K562 (cell line): ENCODE data around the gene CPA4. TPM values are rescaled to one million over a fixed set of nuclear protein-coding genes. Genes with fewer than 3 reads are reported as not detected.

Experiments used
- CBX3 ChIP-seq, 2 experiments: IDR thresholded peaks; 1 replicate in 1 of 2; 2 replicates in 1 of 2; pipeline ENCODE4 v1.6.1; 2012; ENCODE audit warnings: inconsistent platforms in 2 of 2, low read length in 2 of 2, borderline replicate concordance in 1 of 2, control low read depth in 1 of 2
- EHMT2 ChIP-seq: fragments of 450-650 bp; IDR thresholded peaks from 2 replicates; pipeline ENCODE4 v1.6.1; 2018; ENCODE audit warnings: antibody characterized with exemption
- PHF20 ChIP-seq: fragments of 450-650 bp; IDR thresholded peaks from 2 replicates; pipeline ENCODE4 v1.6.1; 2018; ENCODE audit not compliant: partially characterized antibody
- ZNF551 ChIP-seq: fragments of 250-450 bp; sonication (Bioruptor Pico); IDR thresholded peaks from 2 replicates; pipeline ENCODE4 v1.5.0; 2021; ENCODE audit warnings: mild to moderate bottlenecking, moderate library complexity
- polyA plus RNA-seq, 8 experiments: library from polyadenylated mRNA; depleted of rRNA in 4 of 8; stranded (reverse) in 5 of 8; unstranded in 3 of 8; fragments of >200 nt; fragmentation: Nextera tagmentation in 2 of 8; fragmentation: Illumina TruSeq in 1 of 8; extraction: Ambion mirVana in 2 of 8; extraction: Trizol in 1 of 8; gene quantifications; 2 replicates each; pipeline versions ENCODE4 v1.2.1 to v1.2.3, GENCODE V29; 2011 to 2014; ENCODE audit warnings: inconsistent platforms in 1 of 8, missing spikeins in 1 of 8
- total RNA-seq, 7 experiments: library from RNA; depleted of rRNA in 6 of 7; stranded (reverse); fragments of >200 nt in 6 of 7; fragmentation: Illumina TruSeq in 2 of 7; extraction: Trizol in 2 of 7; gene quantifications; 2 replicates each; pipeline versions ENCODE4 v1.2.1 to v1.2.3, GENCODE V29; 2011 to 2021; ENCODE audit warnings: low replicate concordance in 1 of 7
- TF ChIP-seq, protein P1 (sequence below), 2 experiments: fragments of 450-650 bp; IDR thresholded peaks; 2 replicates each; pipeline ENCODE4 v1.6.1; 2016; ENCODE audit warnings: mild to moderate bottlenecking in 2 of 2, borderline replicate concordance in 1 of 2, low read depth in 1 of 2, moderate library complexity in 1 of 2
- TF ChIP-seq, protein P2 (sequence below): sonication (generic); formaldehyde crosslinking; IDR thresholded peaks from 2 replicates; pipeline ENCODE4 v1.8.0; 2022; ENCODE audit warnings: missing genetic modification reagents, mild to moderate bottlenecking, moderate library complexity, borderline replicate concordance

CPA4 gene
- total and polyA plus RNA-seq, 9 of the 15 experiments (the other 6 are each of a cell fraction or from before 2014, with no cell fraction given) = not detected

DNA sequence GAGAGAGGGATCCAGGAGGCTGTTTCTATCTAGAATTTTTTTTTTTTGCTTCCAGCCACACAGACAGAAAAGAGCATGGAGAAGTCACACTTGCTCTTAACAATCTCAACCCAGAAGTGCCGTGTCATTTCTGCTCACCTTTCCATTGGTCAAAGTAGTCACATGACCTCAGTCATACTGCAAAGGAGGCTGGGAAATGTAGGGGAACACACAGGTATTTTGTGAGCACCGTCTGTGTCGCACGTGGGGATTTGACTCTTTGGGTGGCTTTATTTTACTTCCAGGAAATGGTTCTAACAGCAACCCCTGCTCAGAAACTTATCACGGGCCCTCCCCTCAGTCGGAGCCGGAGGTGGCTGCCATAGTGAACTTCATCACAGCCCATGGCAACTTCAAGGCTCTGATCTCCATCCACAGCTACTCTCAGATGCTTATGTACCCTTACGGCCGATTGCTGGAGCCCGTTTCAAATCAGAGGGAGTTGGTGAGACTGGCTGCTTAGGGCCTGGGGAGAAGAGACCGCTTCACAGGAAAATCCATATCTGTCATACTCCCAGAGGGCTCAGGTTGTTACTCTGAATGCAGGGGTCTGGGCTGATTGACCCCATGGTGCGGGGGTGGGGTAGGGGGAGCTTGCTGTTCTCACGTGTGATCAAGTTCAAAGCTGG lies 74.3 kb downstream of the CPA4 start (continued):
- TF ChIP-seq, protein P1, sequence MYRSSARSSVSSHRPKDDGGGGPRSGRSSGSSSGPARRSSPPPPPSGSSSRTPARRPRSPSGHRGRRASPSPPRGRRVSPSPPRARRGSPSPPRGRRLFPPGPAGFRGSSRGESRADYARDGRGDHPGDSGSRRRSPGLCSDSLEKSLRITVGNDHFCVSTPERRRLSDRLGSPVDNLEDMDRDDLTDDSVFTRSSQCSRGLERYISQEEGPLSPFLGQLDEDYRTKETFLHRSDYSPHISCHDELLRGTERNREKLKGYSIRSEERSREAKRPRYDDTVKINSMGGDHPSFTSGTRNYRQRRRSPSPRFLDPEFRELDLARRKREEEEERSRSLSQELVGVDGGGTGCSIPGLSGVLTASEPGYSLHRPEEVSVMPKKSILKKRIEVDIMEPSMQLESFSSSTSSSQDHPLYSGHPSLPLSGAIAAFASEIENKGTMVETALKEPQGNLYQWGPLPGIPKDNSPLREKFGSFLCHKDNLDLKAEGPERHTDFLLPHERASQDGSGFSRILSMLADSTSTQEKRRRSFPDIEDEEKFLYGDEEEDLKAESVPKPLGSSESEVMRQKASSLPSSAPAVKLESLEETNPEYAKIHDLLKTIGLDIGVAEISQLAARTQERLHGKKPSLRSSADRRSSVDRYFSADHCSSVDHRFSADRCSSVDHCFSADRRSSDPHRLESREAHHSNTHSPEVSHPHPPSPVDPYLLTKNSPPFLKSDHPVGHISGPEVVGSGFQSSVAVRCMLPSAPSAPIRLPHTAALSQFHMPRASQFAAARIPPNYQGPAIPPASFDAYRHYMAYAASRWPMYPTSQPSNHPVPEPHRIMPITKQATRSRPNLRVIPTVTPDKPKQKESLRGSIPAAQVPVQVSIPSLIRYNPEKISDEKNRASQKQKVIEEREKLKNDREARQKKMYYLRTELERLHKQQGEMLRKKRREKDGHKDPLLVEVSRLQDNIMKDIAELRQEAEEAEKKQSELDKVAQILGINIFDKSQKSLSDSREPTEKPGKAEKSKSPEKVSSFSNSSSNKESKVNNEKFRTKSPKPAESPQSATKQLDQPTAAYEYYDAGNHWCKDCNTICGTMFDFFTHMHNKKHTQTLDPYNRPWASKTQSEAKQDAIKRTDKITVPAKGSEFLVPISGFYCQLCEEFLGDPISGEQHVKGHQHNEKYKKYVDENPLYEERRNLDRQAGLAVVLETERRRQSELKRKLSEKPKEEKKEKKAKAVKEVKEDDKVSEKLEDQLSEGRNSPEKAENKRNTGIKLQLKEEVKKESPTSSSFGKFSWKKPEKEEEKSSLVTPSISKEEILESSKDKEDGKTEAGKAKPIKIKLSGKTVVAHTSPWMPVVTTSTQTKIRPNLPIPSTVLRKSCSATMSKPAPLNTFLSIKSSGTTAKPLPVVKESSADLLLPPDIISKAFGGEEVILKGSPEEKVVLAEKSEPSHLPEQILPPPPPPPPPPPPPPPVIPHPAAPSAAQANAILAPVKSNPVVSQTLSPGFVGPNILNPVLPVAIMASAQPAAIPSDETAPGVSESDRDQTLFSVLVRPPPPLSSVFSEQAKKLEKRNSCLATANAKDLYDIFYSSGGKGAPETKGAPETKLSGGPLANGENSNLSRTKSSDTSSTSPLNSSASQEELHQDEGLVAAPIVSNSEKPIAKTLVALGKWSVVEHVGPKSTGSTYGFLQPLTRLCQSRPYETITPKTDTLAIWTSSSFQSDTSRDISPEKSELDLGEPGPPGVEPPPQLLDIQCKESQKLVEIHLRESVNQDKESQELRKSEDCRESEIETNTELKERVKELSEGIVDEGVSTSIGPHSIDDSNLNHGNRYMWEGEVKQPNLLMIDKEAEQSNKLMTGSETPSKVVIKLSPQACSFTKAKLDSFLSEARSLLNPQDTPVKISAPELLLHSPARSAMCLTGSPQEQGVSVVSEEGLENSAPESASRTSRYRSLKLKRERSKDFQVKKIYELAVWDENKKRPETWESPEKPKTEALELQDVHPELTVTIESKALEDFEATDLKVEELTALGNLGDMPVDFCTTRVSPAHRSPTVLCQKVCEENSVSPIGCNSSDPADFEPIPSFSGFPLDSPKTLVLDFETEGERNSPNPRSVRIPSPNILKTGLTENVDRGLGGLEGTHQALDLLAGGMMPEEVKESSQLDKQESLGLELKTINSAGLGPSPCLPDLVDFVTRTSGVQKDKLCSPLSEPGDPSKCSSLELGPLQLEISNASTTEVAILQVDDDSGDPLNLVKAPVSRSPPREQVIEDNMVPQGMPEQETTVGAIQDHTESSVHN (IDR thresholded peaks at IDR 0.05; ENCODE audit: borderline replicate concordance in 1 of 2, low read depth in 1 of 2) = no peak
- TF ChIP-seq EHMT2 = peak; percentile 42; the same call in 1 of the 2 replicates
- TF ChIP-seq CBX3 (IDR thresholded peaks at IDR 0.05; ENCODE audit: borderline replicate concordance in 1 of 2, low read length in 2 of 2) = peak in 1 of 2 experiments; percentile 27; a peak in 1 of 3 replicates
- TF ChIP-seq, protein P2, sequence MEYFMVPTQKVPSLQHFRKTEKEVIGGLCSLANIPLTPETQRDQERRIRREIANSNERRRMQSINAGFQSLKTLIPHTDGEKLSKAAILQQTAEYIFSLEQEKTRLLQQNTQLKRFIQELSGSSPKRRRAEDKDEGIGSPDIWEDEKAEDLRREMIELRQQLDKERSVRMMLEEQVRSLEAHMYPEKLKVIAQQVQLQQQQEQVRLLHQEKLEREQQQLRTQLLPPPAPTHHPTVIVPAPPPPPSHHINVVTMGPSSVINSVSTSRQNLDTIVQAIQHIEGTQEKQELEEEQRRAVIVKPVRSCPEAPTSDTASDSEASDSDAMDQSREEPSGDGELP = peak; percentile 17; the same call in 1 of the 2 replicates
- peak; percentile 25 for TF ChIP-seq PHF20
- TF ChIP-seq ZNF551 (CRISPR knock-in tag) = no peak
